CD4-positive, CD25-positive, alpha-beta regulatory T cell (primary cell): Measurements from ENCODE around the gene ROBO1. TPM values are rescaled to one million over a fixed set of nuclear protein-coding genes. Genes with fewer than 3 reads are reported as not detected.

ENCODE experiments used
- ATAC-seq, 2 donors: fragments of 150-1000 bp; cut with Tn5 transposase; one replicate each; pipeline ENCODE4 v1.10.0; 2021; ENCODE audit warnings: low read depth in 2 of 2, moderate number of reproducible peaks in 2 of 2, moderate library complexity in 1 of 2
- DNase-seq, 3 donors: peaks; one replicate each; pipeline versions ENCODE4 v3.0.0 to v3.0.0-alpha.2; 2012 to 2022; ENCODE audit warnings: mixed read lengths in 1 of 3
- H3K27ac ChIP-seq: one replicate; pipeline ENCODE4 v1.7.0; 2013; ENCODE audit warnings: mild to moderate bottlenecking, low read length; ENCODE audit not compliant: insufficient read depth, poor library complexity, severe bottlenecking
- H3K27me3 ChIP-seq: one replicate; pipeline ENCODE4 v1.7.0; 2013; ENCODE audit warnings: low read length; ENCODE audit not compliant: control insufficient read depth, insufficient read depth
- H3K36me3 ChIP-seq: one replicate; pipeline ENCODE4 v1.7.0; 2013; ENCODE audit warnings: mild to moderate bottlenecking, low read length, moderate library complexity; ENCODE audit not compliant: control insufficient read depth, insufficient read depth
- H3K4me1 ChIP-seq: 2 replicates; pipeline ENCODE4 v1.7.0; 2013; ENCODE audit warnings: mild to moderate bottlenecking, low read length; ENCODE audit not compliant: insufficient read depth, control insufficient read depth, poor library complexity, severe bottlenecking
- H3K4me3 ChIP-seq: one replicate; pipeline ENCODE4 v1.7.0; 2013; ENCODE audit warnings: low read depth, mild to moderate bottlenecking, low read length, moderate library complexity
- H3K9me3 ChIP-seq, 2 experiments: 1 replicate in 1 of 2; 2 replicates in 1 of 2; pipeline ENCODE4 v1.7.0; 2013; ENCODE audit warnings: low read length in 2 of 2, mild to moderate bottlenecking in 1 of 2, moderate library complexity in 1 of 2; ENCODE audit not compliant: control insufficient read depth in 2 of 2
- H3K27ac Mint-ChIP-seq, 3 donors: one replicate each; pipeline ENCODE4 v1.8.0; 2020 to 2022; ENCODE audit warnings: mild to moderate bottlenecking in 3 of 3, mixed read lengths in 3 of 3, moderate library complexity in 2 of 3
- H3K27me3 Mint-ChIP-seq: one replicate; pipeline ENCODE4 v1.8.0; 2022; ENCODE audit warnings: mild to moderate bottlenecking, mixed read lengths
- H3K36me3 Mint-ChIP-seq: one replicate; pipeline ENCODE4 v1.8.0; 2020; ENCODE audit warnings: mixed read lengths
- H3K4me1 Mint-ChIP-seq, 4 donors: one replicate each; pipeline ENCODE4 v1.8.0; 2020 to 2022; ENCODE audit warnings: mixed read lengths in 4 of 4, mild to moderate bottlenecking in 1 of 4
- H3K4me3 Mint-ChIP-seq, 4 donors: one replicate each; pipeline ENCODE4 v1.8.0; 2020 to 2022; ENCODE audit warnings: mild to moderate bottlenecking in 4 of 4, mixed read lengths in 4 of 4, moderate library complexity in 3 of 4
- H3K9me3 Mint-ChIP-seq, 7 donors: one replicate each; pipeline ENCODE4 v1.8.0; 2020 to 2022; ENCODE audit warnings: mixed read lengths in 7 of 7, mild to moderate bottlenecking in 3 of 7, moderate library complexity in 2 of 7
- polyA plus RNA-seq, 4 donors: library from polyadenylated mRNA; unstranded; fragments of 300-500 nt; fragmentation: Illumina TruSeq; gene quantifications; one replicate each; pipeline ENCODE4 v1.2.3, GENCODE V29; 2021
- total RNA-seq: library from RNA; stranded (reverse); gene quantifications from one replicate; pipeline ENCODE4 v1.2.3, GENCODE V29; 2022

The ROBO1 gene
- total and polyA plus RNA-seq, 5 donors from 2014 or later = not detected

DNA sequence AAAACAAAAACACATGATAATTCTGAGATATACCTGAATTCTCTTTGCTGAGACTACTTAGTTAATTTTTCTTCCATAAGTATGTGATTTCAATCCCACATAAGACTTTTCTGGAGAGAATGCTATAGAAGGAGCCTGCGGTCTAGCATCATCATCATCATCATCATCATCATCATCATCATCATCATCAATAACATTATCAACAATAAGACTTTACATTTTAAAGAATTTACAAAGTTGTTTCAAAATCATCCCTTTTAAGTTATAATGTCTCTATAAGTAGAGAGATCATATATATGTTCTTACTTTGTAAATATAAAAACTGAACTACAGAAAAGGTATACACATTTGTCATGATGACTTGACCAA lies 965.3 kb downstream of the ROBO1 start:
- Mint-ChIP-seq H3K27me3 (no peaks in the 10 kb centered on the region), H3K27ac (no peak overlapping the region), H3K36me3 (no peaks in the 10 kb centered on the region), H3K9me3 (peaks cover 1 to 16% (median 7%) of the 10 kb centered on the region in 7 donors), H3K4me1 (no peaks in the 10 kb centered on the region), H3K4me3 (no peak overlapping the region)
- Histone ChIP-seq H3K27me3 (no peaks in the 10 kb centered on the region), H3K4me3 (no peak overlapping the region), H3K4me1 (no peaks in the 10 kb centered on the region), H3K27ac (no peak overlapping the region), H3K36me3 (no peaks in the 10 kb centered on the region), H3K9me3 (peaks cover 0 to 6% of the 10 kb centered on the region in 2 experiments)
- no peak for ATAC-seq
- DNase-seq = no peak

DNA sequence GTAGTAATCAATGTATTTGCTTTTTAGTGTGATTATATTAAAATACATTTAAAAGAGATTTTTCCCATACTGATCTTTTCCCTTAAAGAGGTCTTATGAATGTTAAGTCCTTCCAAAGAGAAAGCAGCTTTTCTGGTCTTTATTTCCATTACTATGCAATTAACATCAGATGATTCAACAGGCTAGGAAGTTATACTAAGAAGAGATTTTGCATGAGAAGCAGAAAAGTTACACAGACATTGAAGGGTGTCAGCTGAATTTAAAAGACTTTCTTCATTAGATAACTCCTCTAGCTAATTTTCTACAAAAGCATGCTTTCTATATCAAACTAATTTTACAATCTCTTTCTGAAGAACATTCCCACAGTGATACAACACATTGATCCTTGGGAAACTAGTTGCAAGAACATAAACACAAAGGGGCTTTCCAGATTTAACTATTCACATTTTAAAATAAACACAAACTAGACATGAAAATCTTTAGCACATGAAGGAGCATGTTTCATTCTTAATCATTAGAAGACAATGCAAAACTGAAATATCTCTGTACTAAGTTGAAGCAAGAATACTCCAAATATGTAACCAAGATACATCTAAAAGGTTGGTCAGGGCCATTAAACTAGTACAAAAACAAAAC lies 965.8 kb downstream of the ROBO1 start:
- Histone ChIP-seq H3K4me1 (no peaks in the 10 kb centered on the region), H3K4me3 (no peak overlapping the region), H3K27me3 (no peaks in the 10 kb centered on the region), H3K27ac (no peak overlapping the region), H3K36me3 (no peaks in the 10 kb centered on the region), H3K9me3 (peaks cover 0 to 6% of the 10 kb centered on the region in 2 experiments)
- DNase-seq (no peak), ATAC-seq (no peak)
- Mint-ChIP-seq H3K36me3 (no peaks in the 10 kb centered on the region), H3K9me3 (peaks cover 1 to 21% (median 7%) of the 10 kb centered on the region in 7 donors), H3K4me3 (no peak overlapping the region), H3K27ac (no peak overlapping the region), H3K4me1 (no peaks in the 10 kb centered on the region), H3K27me3 (no peaks in the 10 kb centered on the region)

GRCh38 chr3:78799681-78800080 lies 968.1 kb downstream of the ROBO1 start:
- Mint-ChIP-seq H3K4me3 (no peak overlapping the region), H3K27ac (no peak overlapping the region), H3K27me3 (no peaks in the 10 kb centered on the region), H3K36me3 (no peaks in the 10 kb centered on the region), H3K4me1 (no peaks in the 10 kb centered on the region), H3K9me3 (peaks cover 0 to 28% (median 13%) of the 10 kb centered on the region in 7 donors)
- ATAC-seq = no peak
- DNase-seq = no peak
- Histone ChIP-seq H3K4me3 (no peak overlapping the region), H3K9me3 (peaks cover 0 to 4% of the 10 kb centered on the region in 2 experiments), H3K4me1 (no peaks in the 10 kb centered on the region), H3K36me3 (no peaks in the 10 kb centered on the region), H3K27me3 (no peaks in the 10 kb centered on the region), H3K27ac (no peak overlapping the region)

DNA sequence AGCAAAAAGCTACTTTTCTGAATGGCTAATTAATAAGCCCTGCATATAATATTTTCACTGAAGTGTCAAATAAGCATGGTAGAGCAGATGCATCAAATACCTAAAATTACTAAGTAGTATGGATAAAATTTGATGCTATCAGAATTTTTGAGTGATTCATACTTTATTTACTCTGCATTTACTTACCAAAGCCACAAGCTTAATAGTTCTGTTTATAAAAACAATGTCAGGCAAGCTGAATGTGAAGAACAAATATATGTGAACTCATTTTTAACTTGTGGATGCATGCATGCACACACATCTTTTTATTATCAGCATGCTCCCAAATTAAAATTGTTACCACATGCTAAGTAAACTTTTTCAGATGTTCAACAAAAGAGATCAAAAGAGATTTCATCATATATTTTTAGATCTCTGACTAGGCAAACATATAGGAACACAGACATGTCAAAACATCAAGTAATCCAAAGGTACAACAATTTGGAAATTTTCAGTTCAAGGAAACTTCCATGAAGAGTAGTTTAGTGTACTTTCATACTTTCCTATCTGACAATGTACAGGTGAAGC lies 969.4 kb downstream of the ROBO1 start:
- no peak for ATAC-seq
- Histone ChIP-seq H3K27me3 (no peaks in the 10 kb centered on the region), H3K9me3 (peaks cover 0 to 4% of the 10 kb centered on the region in 2 experiments), H3K27ac (no peak overlapping the region), H3K36me3 (no peaks in the 10 kb centered on the region), H3K4me3 (no peak overlapping the region), H3K4me1 (no peaks in the 10 kb centered on the region)
- no peak for DNase-seq
- Mint-ChIP-seq H3K27me3 (no peaks in the 10 kb centered on the region), H3K4me3 (no peak overlapping the region), H3K36me3 (no peaks in the 10 kb centered on the region), H3K9me3 (peaks cover 0 to 28% (median 13%) of the 10 kb centered on the region in 7 donors), H3K27ac (no peak overlapping the region), H3K4me1 (no peaks in the 10 kb centered on the region)

DNA sequence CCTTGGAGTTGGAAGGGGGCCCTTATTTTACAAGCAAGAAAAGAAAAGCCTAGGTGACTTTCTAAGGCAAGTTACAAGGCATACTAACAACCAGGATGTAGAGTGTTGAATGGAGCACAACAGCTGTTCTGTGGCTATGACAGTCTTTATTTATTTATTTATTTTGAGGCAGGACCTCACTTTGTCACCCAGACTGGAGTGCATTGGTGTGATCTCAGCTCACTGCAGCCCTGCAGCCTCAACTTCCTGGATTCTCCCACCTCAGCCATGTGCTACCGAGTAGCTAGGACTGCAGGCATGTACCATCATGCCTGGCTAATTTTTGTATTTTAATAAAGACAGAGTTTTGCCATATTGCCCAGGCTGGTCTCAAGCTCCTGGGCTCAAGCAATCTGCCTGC lies 973.4 kb downstream of the ROBO1 start:
- no peak overlapping the region for H3K4me3 Mint-ChIP-seq
- H3K4me1 ChIP-seq = no peaks in the 10 kb centered on the region
- no peaks in the 10 kb centered on the region for H3K4me1 Mint-ChIP-seq
- H3K27ac Mint-ChIP-seq = no peak overlapping the region
- H3K27me3 ChIP-seq = no peaks in the 10 kb centered on the region
- no peak for ATAC-seq
- DNase-seq = no peak
- no peaks in the 10 kb centered on the region for H3K27me3 Mint-ChIP-seq
- H3K36me3 ChIP-seq = no peaks in the 10 kb centered on the region
- no peaks in the 10 kb centered on the region for H3K36me3 Mint-ChIP-seq
- no peak overlapping the region for H3K4me3 ChIP-seq
- H3K27ac ChIP-seq = no peak overlapping the region
- H3K9me3 Mint-ChIP-seq = peaks cover 1 to 33% (median 10%) of the 10 kb centered on the region in 7 donors
- peaks cover 4 to 7% of the 10 kb centered on the region in 2 experiments for H3K9me3 ChIP-seq

DNA sequence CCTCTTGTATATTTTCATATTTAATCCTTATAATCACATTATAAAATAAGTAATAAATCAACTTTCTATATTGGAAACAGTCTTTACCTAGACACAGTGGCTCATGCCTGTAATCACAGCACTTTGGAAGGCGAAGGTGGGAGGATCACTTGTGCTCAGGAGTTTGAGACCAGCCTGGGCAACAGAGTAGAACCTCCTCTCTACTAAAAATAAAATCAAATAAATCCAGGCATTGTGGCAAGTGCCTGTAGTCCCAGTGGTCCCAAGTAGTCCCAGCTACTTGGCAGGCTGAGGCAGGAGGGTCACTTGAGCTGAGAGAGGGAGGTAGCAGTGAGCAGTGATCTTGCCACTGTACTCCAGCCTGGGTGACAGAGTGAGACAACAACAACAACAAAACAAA lies 975.1 kb downstream of the ROBO1 start:
- H3K27me3 Mint-ChIP-seq = no peaks in the 10 kb centered on the region
- no peak overlapping the region for H3K27ac Mint-ChIP-seq
- Histone ChIP-seq H3K36me3 (no peaks in the 10 kb centered on the region), H3K4me3 (no peak overlapping the region), H3K27ac (no peak overlapping the region), H3K27me3 (no peaks in the 10 kb centered on the region), H3K9me3 (peaks cover 4 to 7% of the 10 kb centered on the region in 2 experiments), H3K4me1 (no peaks in the 10 kb centered on the region)
- DNase-seq = no peak
- peaks cover 3 to 27% (median 8%) of the 10 kb centered on the region in 7 donors for H3K9me3 Mint-ChIP-seq
- H3K4me3 Mint-ChIP-seq = no peak overlapping the region
- no peak for ATAC-seq
- H3K36me3 Mint-ChIP-seq = no peaks in the 10 kb centered on the region
- H3K4me1 Mint-ChIP-seq = no peaks in the 10 kb centered on the region

GRCh38 chr3:78792212-78792611 lies 975.6 kb downstream of the ROBO1 start:
- H3K27ac ChIP-seq = no peak overlapping the region
- no peak for ATAC-seq
- Mint-ChIP-seq H3K4me1 (no peaks in the 10 kb centered on the region), H3K36me3 (no peaks in the 10 kb centered on the region), H3K9me3 (peaks cover 3 to 23% (median 8%) of the 10 kb centered on the region in 7 donors), H3K4me3 (no peak overlapping the region), H3K27me3 (no peaks in the 10 kb centered on the region), H3K27ac (no peak overlapping the region)
- H3K36me3 ChIP-seq = no peaks in the 10 kb centered on the region
- H3K4me1 ChIP-seq = no peaks in the 10 kb centered on the region
- DNase-seq = no peak
- H3K27me3 ChIP-seq = no peaks in the 10 kb centered on the region
- peaks cover 4 to 7% of the 10 kb centered on the region in 2 experiments for H3K9me3 ChIP-seq
- H3K4me3 ChIP-seq = no peak overlapping the region

DNA sequence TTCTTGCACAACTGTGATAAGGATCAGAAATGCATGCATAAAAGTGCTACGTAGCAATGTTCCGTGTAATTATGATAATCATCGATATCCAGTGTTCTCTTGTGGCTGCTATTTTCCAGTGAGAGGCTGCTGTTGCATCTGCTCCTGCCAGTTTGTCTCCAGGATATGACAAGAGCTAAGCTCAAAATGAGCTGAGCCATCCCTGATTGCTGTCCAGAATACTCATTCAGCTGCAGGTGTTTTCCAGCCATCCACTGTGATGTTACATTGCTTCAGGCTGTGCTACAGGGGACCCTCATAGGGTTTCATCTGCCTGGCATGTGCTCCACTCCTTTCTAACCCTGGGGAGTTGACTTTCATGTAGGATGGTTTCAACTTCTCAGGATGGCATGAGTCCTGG lies 976.0 kb downstream of the ROBO1 start:
- H3K27me3 Mint-ChIP-seq = no peaks in the 10 kb centered on the region

More for the DNA sequence above, 976.0 kb downstream of the ROBO1 start:
- no peaks in the 10 kb centered on the region for H3K4me1 Mint-ChIP-seq
- H3K27ac Mint-ChIP-seq = no peak overlapping the region
- Histone ChIP-seq H3K4me3 (no peak overlapping the region), H3K27me3 (no peaks in the 10 kb centered on the region), H3K27ac (no peak overlapping the region), H3K9me3 (peaks cover 4 to 7% of the 10 kb centered on the region in 2 experiments), H3K36me3 (no peaks in the 10 kb centered on the region), H3K4me1 (no peaks in the 10 kb centered on the region)
- DNase-seq (no peak), ATAC-seq (no peak)
- no peaks in the 10 kb centered on the region for H3K36me3 Mint-ChIP-seq
- H3K9me3 Mint-ChIP-seq = peaks cover 3 to 19% (median 7%) of the 10 kb centered on the region in 7 donors
- H3K4me3 Mint-ChIP-seq = no peak overlapping the region
